HepG2 (cell line): ENCODE data around the gene SMG5. TPM values are rescaled to one million over a fixed set of nuclear protein-coding genes. Genes with fewer than 3 reads are reported as not detected.

Experiments
- DMTF1 ChIP-seq: sonication (generic); formaldehyde crosslinking; IDR thresholded peaks from 2 replicates; pipeline ENCODE4 v1.4.0; 2020; ENCODE audit warnings: mild to moderate bottlenecking, missing genetic modification reagents
- KAT8 ChIP-seq: IDR thresholded peaks from 2 replicates; pipeline ENCODE4 v1.6.1; 2016; ENCODE audit warnings: missing genetic modification reagents, missing compliant biosample characterization
- KMT2A ChIP-seq: sonication (generic); formaldehyde crosslinking; IDR thresholded peaks from 2 replicates; pipeline ENCODE4 v1.4.0; 2020; ENCODE audit warnings: missing genetic modification reagents
- NFKB2 ChIP-seq: sonication (generic); formaldehyde crosslinking; IDR thresholded peaks from 2 replicates; pipeline ENCODE4 v1.4.0; 2020; ENCODE audit warnings: missing genetic modification reagents, borderline replicate concordance
- PHB2 ChIP-seq: fragments of 450-650 bp; IDR thresholded peaks from 2 replicates; pipeline ENCODE4 v1.6.1; 2018; ENCODE audit not compliant: partially characterized antibody
- PRDM15 ChIP-seq: sonication (generic); formaldehyde crosslinking; IDR thresholded peaks from 2 replicates; pipeline ENCODE4 v1.4.0; 2020; ENCODE audit warnings: missing genetic modification reagents
- PRDM4 ChIP-seq: sonication (generic); formaldehyde crosslinking; IDR thresholded peaks from 2 replicates; pipeline ENCODE4 v1.9.0; 2021; ENCODE audit warnings: missing genetic modification reagents, borderline replicate concordance
- SP1 ChIP-seq, 2 experiments: fragments of 450-650 bp in 1 of 2; sonication (generic) in 1 of 2; formaldehyde crosslinking in 1 of 2; IDR thresholded peaks; 2 replicates each; pipeline versions ENCODE4 v1.4.0 to v1.6.1; 2016 to 2020; ENCODE audit warnings: missing genetic modification reagents in 1 of 2
- ZFP36L1 ChIP-seq: sonication (generic); formaldehyde crosslinking; IDR thresholded peaks from 2 replicates; pipeline ENCODE4 v1.8.0; 2022; ENCODE audit warnings: mild to moderate bottlenecking, missing genetic modification reagents, moderate library complexity
- ZFY ChIP-seq: sonication (generic); formaldehyde crosslinking; IDR thresholded peaks from 2 replicates; pipeline ENCODE4 v1.4.0; 2020; ENCODE audit warnings: missing genetic modification reagents
- ZNF24 ChIP-seq: fragments of 450-650 bp; IDR thresholded peaks from 2 replicates; pipeline ENCODE4 v1.6.1; 2017; ENCODE audit warnings: antibody characterized with exemption, mild to moderate bottlenecking
- ZNF496 ChIP-seq: sonication (generic); formaldehyde crosslinking; IDR thresholded peaks from 2 replicates; pipeline ENCODE4 v1.8.1; 2023; ENCODE audit warnings: mild to moderate bottlenecking, moderate library complexity, missing genetic modification reagents; ENCODE audit not compliant: insufficient replicate concordance
- ZNF75D ChIP-seq: sonication (generic); formaldehyde crosslinking; IDR thresholded peaks from 2 replicates; pipeline ENCODE4 v1.8.1; 2023; ENCODE audit warnings: missing genetic modification reagents, mild to moderate bottlenecking, borderline replicate concordance
- ZNF775 ChIP-seq: sonication (generic); formaldehyde crosslinking; IDR thresholded peaks from 2 replicates; pipeline ENCODE4 v1.4.0; 2020; ENCODE audit warnings: missing genetic modification reagents, mild to moderate bottlenecking, moderate library complexity, borderline replicate concordance
- ZSCAN25 ChIP-seq: sonication (generic); formaldehyde crosslinking; IDR thresholded peaks from 2 replicates; pipeline ENCODE4 v1.8.0; 2022; ENCODE audit warnings: mild to moderate bottlenecking, missing genetic modification reagents
- ZUFSP ChIP-seq: sonication (generic); formaldehyde crosslinking; IDR thresholded peaks from 2 replicates; pipeline ENCODE4 v1.9.0; 2021; ENCODE audit warnings: missing genetic modification reagents, mild to moderate bottlenecking, borderline replicate concordance
- polyA plus RNA-seq, 8 experiments: library from polyadenylated mRNA; depleted of rRNA in 3 of 8; stranded (reverse) in 7 of 8; unstranded in 1 of 8; fragments of >200 nt; fragmentation: Illumina TruSeq in 4 of 8; extraction: Trizol in 4 of 8; gene quantifications; 2 replicates each; pipeline versions ENCODE4 v1.2.1 to v1.2.3, GENCODE V29; 2011 to 2016; ENCODE audit warnings: low read depth in 4 of 8, missing spikeins in 1 of 8, mixed read lengths in 1 of 8; ENCODE audit not compliant: insufficient read depth in 1 of 8
- total RNA-seq, 5 experiments: library from RNA; depleted of rRNA; stranded (reverse); fragments of >200 nt; fragmentation: Illumina TruSeq; extraction: Trizol; gene quantifications; 2 replicates each; pipeline ENCODE4 v1.2.3, GENCODE V29; 2016; ENCODE audit warnings: low read depth in 1 of 5

The SMG5 gene
- total and polyA plus RNA-seq, 2 of the 13 experiments (the other 11 are each of a cell fraction or from before 2014, with no cell fraction given): 50.5 to 84.0 TPM

- TF ChIP-seq KMT2A (CRISPR knock-in tag) (peak; percentile 85), DMTF1 (CRISPR knock-in tag) (no peak), PRDM15 (CRISPR knock-in tag) (peak; percentile 63), ZFY (CRISPR knock-in tag) (peak; percentile 79), ZNF24 (no peak), ZUFSP (no peak), ZNF775 (CRISPR knock-in tag) (peak; percentile 23; the same call in 1 of the 2 replicates), KAT8 (peak; percentile 98), SP1 (IDR thresholded peaks at IDR 0.05) (peak; percentile 66; the same call in 1 of the 2 replicates), SP1 (CRISPR knock-in tag; IDR thresholded peaks at IDR 0.05) (peak; percentile 60), NFKB2 (CRISPR knock-in tag) (no peak; the same call in 1 of the 2 replicates), ZSCAN25 (CRISPR knock-in tag) (no peak), ZNF496 (CRISPR knock-in tag) (no peak), ZFP36L1 (CRISPR knock-in tag) (peak; percentile 79), ZNF75D (peak; percentile 89; the same call in 1 of the 2 replicates), PHB2 (no peak), PRDM4 (CRISPR knock-in tag) (no peak; the same call in 1 of the 2 replicates)
Observed at GRCh38 chr1:156282479-156283222, at the start of gene SMG5 (continued).
